NCI-H1694 (cell line): ENCODE results near the gene KIAA1210.

Source experiments
- DNase-seq: peaks from one replicate; lab custom pipeline; 2025; lab: John Stamatoyannopoulos, UW

Gene KIAA1210

GRCh38 chrX:119127650-119128049, at the start of gene KIAA1210:
KIAA1210 (minus strand) TSS chrX:119127812; CDS start chrX:119123642, 4,170 bp downstream.
- no peak for DNase-seq

GRCh38 chrX:119177278-119177677, 49.7 kb upstream of the KIAA1210 start:
- DNase-seq: no peak

GRCh38 chrX:119174900-119175299, 47.3 kb upstream of the KIAA1210 start:
- no peak for DNase-seq

GRCh38 chrX:119168104-119168503, 40.5 kb upstream of the KIAA1210 start:
- no peak for DNase-seq

GRCh38 chrX:119158226-119158625, 30.6 kb upstream of the KIAA1210 start:
- DNase-seq: no peak

GRCh38 chrX:119156241-119156640, 28.6 kb upstream of the KIAA1210 start:
- no peak for DNase-seq

- no peak for DNase-seq
Measured at GRCh38 chrX:119155416-119156035, 27.9 kb upstream of the KIAA1210 start.

- DNase-seq: no peak
Measured at GRCh38 chrX:119151051-119151380, 23.4 kb upstream of the KIAA1210 start.

GRCh38 chrX:119150163-119151050, 22.8 kb upstream of the KIAA1210 start:
- no peak for DNase-seq

- DNase-seq: no peak
Measured at GRCh38 chrX:119147486-119147885, 19.9 kb upstream of the KIAA1210 start.

- DNase-seq: no peak
Measured at GRCh38 chrX:119145241-119145653, 17.6 kb upstream of the KIAA1210 start.

- DNase-seq: no peak
Measured at GRCh38 chrX:119134466-119134865, 6.9 kb upstream of the KIAA1210 start.

GRCh38 chrX:119132961-119133360, 5.3 kb upstream of the KIAA1210 start:
- DNase-seq: no peak

- no peak for DNase-seq
Measured at GRCh38 chrX:119132316-119132715, 4.7 kb upstream of the KIAA1210 start.

- no peak for DNase-seq
Measured at GRCh38 chrX:119130911-119131310, 3.3 kb upstream of the KIAA1210 start.

GRCh38 chrX:119121341-119121740, 6.3 kb downstream of the KIAA1210 start:
- no peak for DNase-seq

GRCh38 chrX:119118780-119119395, 8.7 kb downstream of the KIAA1210 start:
- DNase-seq: peak; percentile 46

- no peak for DNase-seq
Measured at GRCh38 chrX:119107206-119107605, 20.4 kb downstream of the KIAA1210 start.

- no peak for DNase-seq
Measured at GRCh38 chrX:119105826-119106225, 21.8 kb downstream of the KIAA1210 start.

- no peak for DNase-seq
Measured at GRCh38 chrX:119101168-119101567, 26.4 kb downstream of the KIAA1210 start.

GRCh38 chrX:119095936-119096335, 31.7 kb downstream of the KIAA1210 start:
- DNase-seq: no peak

GRCh38 chrX:119094819-119095218, 32.8 kb downstream of the KIAA1210 start:
- DNase-seq: no peak
